HepG2 (cell line): ENCODE results near the gene MUC6. TPM values are rescaled to one million over a fixed set of nuclear protein-coding genes. Genes with fewer than 3 reads are reported as not detected.

Source experiments
- CC2D1A ChIP-seq: sonication (generic); formaldehyde crosslinking; IDR thresholded peaks from 2 replicates; pipeline ENCODE4 v1.8.1; 2023; ENCODE audit warnings: mild to moderate bottlenecking, missing genetic modification reagents
- ELF1 ChIP-seq: sonication (generic); formaldehyde crosslinking; IDR thresholded peaks from 2 replicates; pipeline ENCODE4 v1.4.0; 2020; ENCODE audit warnings: missing genetic modification reagents
- ERF ChIP-seq: IDR thresholded peaks from 2 replicates; pipeline ENCODE4 v1.6.1; 2018; ENCODE audit warnings: missing biosample characterization, missing genetic modification reagents
- FOSL2 ChIP-seq: sonication (generic); formaldehyde crosslinking; IDR thresholded peaks from 2 replicates; pipeline ENCODE4 v1.4.0; 2020; ENCODE audit warnings: missing genetic modification reagents
- HNRNPL ChIP-seq: fragments of 200-400 bp; formaldehyde crosslinking; IDR thresholded peaks from 2 replicates; pipeline ENCODE4 v1.6.1; 2017; ENCODE audit warnings: mild to moderate bottlenecking, low read depth, low read length
- PRDM10 ChIP-seq: sonication (generic); formaldehyde crosslinking; IDR thresholded peaks from 2 replicates; pipeline ENCODE4 v1.4.0; 2020; ENCODE audit warnings: low read depth, missing genetic modification reagents
- SIX1 ChIP-seq: sonication (generic); formaldehyde crosslinking; IDR thresholded peaks from 2 replicates; pipeline ENCODE4 v1.4.0; 2020; ENCODE audit warnings: missing genetic modification reagents, borderline replicate concordance
- ZFP1 ChIP-seq: IDR thresholded peaks from 2 replicates; pipeline ENCODE4 v1.6.1; 2016
- ZNF292 ChIP-seq: sonication (generic); formaldehyde crosslinking; IDR thresholded peaks from 2 replicates; pipeline ENCODE4 v1.8.1; 2022; ENCODE audit warnings: mild to moderate bottlenecking, low read depth, missing genetic modification reagents, borderline replicate concordance
- ZNF296 ChIP-seq: sonication (generic); formaldehyde crosslinking; conservative IDR thresholded peaks from 2 replicates; pipeline ENCODE4 v1.5.0; 2020; ENCODE audit warnings: mild to moderate bottlenecking, missing genetic modification reagents
- ZNF644 ChIP-seq: IDR thresholded peaks from 2 replicates; pipeline ENCODE4 v1.6.1; 2016; ENCODE audit warnings: low read depth
- polyA plus RNA-seq, 8 experiments: library from polyadenylated mRNA; depleted of rRNA in 3 of 8; stranded (reverse) in 7 of 8; unstranded in 1 of 8; fragments of >200 nt; fragmentation: Illumina TruSeq in 4 of 8; extraction: Trizol in 4 of 8; gene quantifications; 2 replicates each; pipeline versions ENCODE4 v1.2.1 to v1.2.3, GENCODE V29; 2011 to 2016; ENCODE audit warnings: low read depth in 4 of 8, missing spikeins in 1 of 8, mixed read lengths in 1 of 8; ENCODE audit not compliant: insufficient read depth in 1 of 8
- total RNA-seq, 5 experiments: library from RNA; depleted of rRNA; stranded (reverse); fragments of >200 nt; fragmentation: Illumina TruSeq; extraction: Trizol; gene quantifications; 2 replicates each; pipeline ENCODE4 v1.2.3, GENCODE V29; 2016; ENCODE audit warnings: low read depth in 1 of 5
- TF ChIP-seq, protein P1 (sequence below): sonication (generic); formaldehyde crosslinking; conservative IDR thresholded peaks from 2 replicates; pipeline ENCODE4 v1.4.0; 2020; ENCODE audit warnings: mild to moderate bottlenecking, missing genetic modification reagents, moderate library complexity
- TF ChIP-seq, protein P2 (sequence below): sonication (generic); formaldehyde crosslinking; IDR thresholded peaks from 2 replicates; pipeline ENCODE4 v1.5.1; 2020; ENCODE audit warnings: mild to moderate bottlenecking, missing genetic modification reagents, moderate library complexity
- TF ChIP-seq, protein P3 (sequence below): sonication (generic); IDR thresholded peaks from 2 replicates; pipeline ENCODE4 v1.6.1; 2016; ENCODE audit warnings: low read depth, borderline replicate concordance
- TF ChIP-seq, protein P4 (sequence below): sonication (generic); formaldehyde crosslinking; IDR thresholded peaks from 2 replicates; pipeline ENCODE4 v1.5.0; 2020; ENCODE audit warnings: missing genetic modification reagents

MUC6 gene
- total and polyA plus RNA-seq, 2 of the 13 experiments (the other 11 are each of a cell fraction or from before 2014, with no cell fraction given), result not detected

- peak; percentile 92 for TF ChIP-seq HNRNPL
- no peak for TF ChIP-seq ZNF296
- TF ChIP-seq, protein P1, sequence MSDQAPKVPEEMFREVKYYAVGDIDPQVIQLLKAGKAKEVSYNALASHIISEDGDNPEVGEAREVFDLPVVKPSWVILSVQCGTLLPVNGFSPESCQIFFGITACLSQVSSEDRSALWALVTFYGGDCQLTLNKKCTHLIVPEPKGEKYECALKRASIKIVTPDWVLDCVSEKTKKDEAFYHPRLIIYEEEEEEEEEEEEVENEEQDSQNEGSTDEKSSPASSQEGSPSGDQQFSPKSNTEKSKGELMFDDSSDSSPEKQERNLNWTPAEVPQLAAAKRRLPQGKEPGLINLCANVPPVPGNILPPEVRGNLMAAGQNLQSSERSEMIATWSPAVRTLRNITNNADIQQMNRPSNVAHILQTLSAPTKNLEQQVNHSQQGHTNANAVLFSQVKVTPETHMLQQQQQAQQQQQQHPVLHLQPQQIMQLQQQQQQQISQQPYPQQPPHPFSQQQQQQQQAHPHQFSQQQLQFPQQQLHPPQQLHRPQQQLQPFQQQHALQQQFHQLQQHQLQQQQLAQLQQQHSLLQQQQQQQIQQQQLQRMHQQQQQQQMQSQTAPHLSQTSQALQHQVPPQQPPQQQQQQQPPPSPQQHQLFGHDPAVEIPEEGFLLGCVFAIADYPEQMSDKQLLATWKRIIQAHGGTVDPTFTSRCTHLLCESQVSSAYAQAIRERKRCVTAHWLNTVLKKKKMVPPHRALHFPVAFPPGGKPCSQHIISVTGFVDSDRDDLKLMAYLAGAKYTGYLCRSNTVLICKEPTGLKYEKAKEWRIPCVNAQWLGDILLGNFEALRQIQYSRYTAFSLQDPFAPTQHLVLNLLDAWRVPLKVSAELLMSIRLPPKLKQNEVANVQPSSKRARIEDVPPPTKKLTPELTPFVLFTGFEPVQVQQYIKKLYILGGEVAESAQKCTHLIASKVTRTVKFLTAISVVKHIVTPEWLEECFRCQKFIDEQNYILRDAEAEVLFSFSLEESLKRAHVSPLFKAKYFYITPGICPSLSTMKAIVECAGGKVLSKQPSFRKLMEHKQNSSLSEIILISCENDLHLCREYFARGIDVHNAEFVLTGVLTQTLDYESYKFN (CRISPR knock-in tag), result peak; percentile 46
- TF ChIP-seq ZNF644 (CRISPR knock-in tag), result no peak
- TF ChIP-seq ZNF292, result no peak
- peak; percentile 86 for TF ChIP-seq ELF1 (CRISPR knock-in tag)
- TF ChIP-seq, protein P2, sequence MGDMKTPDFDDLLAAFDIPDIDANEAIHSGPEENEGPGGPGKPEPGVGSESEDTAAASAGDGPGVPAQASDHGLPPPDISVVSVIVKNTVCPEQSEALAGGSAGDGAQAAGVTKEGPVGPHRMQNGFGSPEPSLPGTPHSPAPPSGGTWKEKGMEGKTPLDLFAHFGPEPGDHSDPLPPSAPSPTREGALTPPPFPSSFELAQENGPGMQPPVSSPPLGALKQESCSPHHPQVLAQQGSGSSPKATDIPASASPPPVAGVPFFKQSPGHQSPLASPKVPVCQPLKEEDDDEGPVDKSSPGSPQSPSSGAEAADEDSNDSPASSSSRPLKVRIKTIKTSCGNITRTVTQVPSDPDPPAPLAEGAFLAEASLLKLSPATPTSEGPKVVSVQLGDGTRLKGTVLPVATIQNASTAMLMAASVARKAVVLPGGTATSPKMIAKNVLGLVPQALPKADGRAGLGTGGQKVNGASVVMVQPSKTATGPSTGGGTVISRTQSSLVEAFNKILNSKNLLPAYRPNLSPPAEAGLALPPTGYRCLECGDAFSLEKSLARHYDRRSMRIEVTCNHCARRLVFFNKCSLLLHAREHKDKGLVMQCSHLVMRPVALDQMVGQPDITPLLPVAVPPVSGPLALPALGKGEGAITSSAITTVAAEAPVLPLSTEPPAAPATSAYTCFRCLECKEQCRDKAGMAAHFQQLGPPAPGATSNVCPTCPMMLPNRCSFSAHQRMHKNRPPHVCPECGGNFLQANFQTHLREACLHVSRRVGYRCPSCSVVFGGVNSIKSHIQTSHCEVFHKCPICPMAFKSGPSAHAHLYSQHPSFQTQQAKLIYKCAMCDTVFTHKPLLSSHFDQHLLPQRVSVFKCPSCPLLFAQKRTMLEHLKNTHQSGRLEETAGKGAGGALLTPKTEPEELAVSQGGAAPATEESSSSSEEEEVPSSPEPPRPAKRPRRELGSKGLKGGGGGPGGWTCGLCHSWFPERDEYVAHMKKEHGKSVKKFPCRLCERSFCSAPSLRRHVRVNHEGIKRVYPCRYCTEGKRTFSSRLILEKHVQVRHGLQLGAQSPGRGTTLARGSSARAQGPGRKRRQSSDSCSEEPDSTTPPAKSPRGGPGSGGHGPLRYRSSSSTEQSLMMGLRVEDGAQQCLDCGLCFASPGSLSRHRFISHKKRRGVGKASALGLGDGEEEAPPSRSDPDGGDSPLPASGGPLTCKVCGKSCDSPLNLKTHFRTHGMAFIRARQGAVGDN (CRISPR knock-in tag), result peak; percentile 84
- TF ChIP-seq, protein P3, sequence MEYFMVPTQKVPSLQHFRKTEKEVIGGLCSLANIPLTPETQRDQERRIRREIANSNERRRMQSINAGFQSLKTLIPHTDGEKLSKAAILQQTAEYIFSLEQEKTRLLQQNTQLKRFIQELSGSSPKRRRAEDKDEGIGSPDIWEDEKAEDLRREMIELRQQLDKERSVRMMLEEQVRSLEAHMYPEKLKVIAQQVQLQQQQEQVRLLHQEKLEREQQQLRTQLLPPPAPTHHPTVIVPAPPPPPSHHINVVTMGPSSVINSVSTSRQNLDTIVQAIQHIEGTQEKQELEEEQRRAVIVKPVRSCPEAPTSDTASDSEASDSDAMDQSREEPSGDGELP, result peak; percentile 80; the same call in 1 of the 2 replicates
- TF ChIP-seq, protein P4, sequence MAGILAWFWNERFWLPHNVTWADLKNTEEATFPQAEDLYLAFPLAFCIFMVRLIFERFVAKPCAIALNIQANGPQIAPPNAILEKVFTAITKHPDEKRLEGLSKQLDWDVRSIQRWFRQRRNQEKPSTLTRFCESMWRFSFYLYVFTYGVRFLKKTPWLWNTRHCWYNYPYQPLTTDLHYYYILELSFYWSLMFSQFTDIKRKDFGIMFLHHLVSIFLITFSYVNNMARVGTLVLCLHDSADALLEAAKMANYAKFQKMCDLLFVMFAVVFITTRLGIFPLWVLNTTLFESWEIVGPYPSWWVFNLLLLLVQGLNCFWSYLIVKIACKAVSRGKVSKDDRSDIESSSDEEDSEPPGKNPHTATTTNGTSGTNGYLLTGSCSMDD (CRISPR knock-in tag), result no peak
- peak; percentile 84; the same call in 1 of the 2 replicates for TF ChIP-seq PRDM10
- no peak for TF ChIP-seq CC2D1A
- TF ChIP-seq ERF (CRISPR knock-in tag), result no peak
- TF ChIP-seq ZFP1 (CRISPR knock-in tag), result no peak
- no peak for TF ChIP-seq SIX1 (CRISPR knock-in tag)
- TF ChIP-seq FOSL2 (CRISPR knock-in tag), result peak; percentile 8; the same call in 1 of the 2 replicates
Observed at GRCh38 chr11:1073261-1073724, 36.8 kb upstream of the MUC6 start (continued).
